Tibial nerve (tissue), 4 donors: ENCODE measurements around the gene VWA8. TPM values are rescaled to one million over a fixed set of nuclear protein-coding genes. Genes with fewer than 3 reads are reported as not detected.
"Not testable (repeated sequence)": the region's sequence is repeated elsewhere in the genome, so short reads cannot be mapped to it uniquely, and the experiment has no call there.

Experiments
- DNase-seq, 2 donors: peaks; one replicate each; pipeline ENCODE4 v3.0.0-alpha.2; 2019; ENCODE audit warnings: low spot score in 2 of 2
- H3K27ac ChIP-seq, 4 donors: fragments of 200-600 bp; sonication (generic) in 3 of 4; one replicate each; pipeline ENCODE4 v1.5.1; 2017 to 2019; ENCODE audit warnings: mild to moderate bottlenecking in 1 of 4
- H3K27me3 ChIP-seq, 2 donors: fragments of 200-600 bp; sonication (generic) in 1 of 2; one replicate each; pipeline versions ENCODE4 v1.5.1 to v1.6.0; 2017 to 2019
- H3K36me3 ChIP-seq, 3 donors: fragments of 200-600 bp; sonication (generic); one replicate each; pipeline ENCODE4 v1.5.1; 2018 to 2019
- H3K4me1 ChIP-seq, 4 donors: fragments of 200-600 bp; sonication (generic) in 3 of 4; one replicate each; pipeline ENCODE4 v1.5.1; 2017 to 2019
- H3K4me3 ChIP-seq, 4 donors: fragments of 200-600 bp; sonication (generic) in 3 of 4; one replicate each; pipeline ENCODE4 v1.5.1; 2017 to 2019; ENCODE audit warnings: mild to moderate bottlenecking in 1 of 4, moderate library complexity in 1 of 4
- H3K9me3 ChIP-seq, 4 donors: fragments of 200-600 bp; sonication (generic) in 3 of 4; one replicate each; pipeline ENCODE4 v1.5.1; 2017 to 2019
- EP300 ChIP-seq, 2 donors: sonication (generic); formaldehyde crosslinking; IDR thresholded peaks; one replicate each; pipeline ENCODE4 v1.6.1; 2017; ENCODE audit warnings: antibody characterized with exemption in 2 of 2, mild to moderate bottlenecking in 1 of 2
- POLR2A ChIP-seq, 2 donors: fragments of 450-650 bp; IDR thresholded peaks; one replicate each; pipeline ENCODE4 v1.6.1; 2017; ENCODE audit warnings: antibody characterized with exemption in 2 of 2, mild to moderate bottlenecking in 2 of 2, moderate library complexity in 2 of 2
- WGBS, 2 donors: methylation state at CpG; one replicate each; pipeline ENCODE4 v1.1.5; 2018; 5-methylcytosine and 5-hydroxymethylcytosine counted together
- total RNA-seq, 4 donors: library from RNA; depleted of rRNA; stranded (reverse); fragments of >200 nt; gene quantifications; one replicate each; pipeline ENCODE4 v1.1.0, GENCODE V29; 2016
- TF ChIP-seq, protein P1 (sequence below), 5 experiments: fragments of 200-600 bp in 3 of 5; fragments of 450-650 bp in 2 of 5; sonication (generic) in 3 of 5; IDR thresholded peaks; one replicate each; pipeline ENCODE4 v1.5.1; 2016 to 2019; ENCODE audit warnings: antibody characterized with exemption in 5 of 5, mild to moderate bottlenecking in 3 of 5, moderate library complexity in 2 of 5

Gene VWA8
- total RNA-seq, 4 donors from 2014 or later: 20.8 to 36.9 (median 22.4) TPM

DNA sequence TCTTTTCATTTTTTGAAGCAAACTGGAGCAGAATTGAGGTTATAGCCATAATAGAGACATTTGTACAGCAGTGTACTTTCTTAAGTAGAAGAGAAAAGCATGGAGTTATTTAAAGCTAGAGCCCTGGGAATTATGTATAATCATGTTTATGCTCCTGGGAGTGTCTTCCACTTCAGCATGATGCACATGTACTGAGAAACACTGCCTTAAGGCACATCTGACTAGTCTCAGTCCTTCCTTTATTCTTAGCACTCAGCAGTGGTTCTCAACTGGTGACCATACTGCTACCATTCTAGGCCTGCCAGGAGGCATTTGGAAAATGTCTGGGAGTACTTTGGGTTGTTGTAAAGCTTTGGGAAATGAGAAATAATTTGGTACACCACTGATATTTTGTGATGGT, 45.8 kb downstream of the VWA8 start:
- H3K27ac ChIP-seq: no peak overlapping the region
- peaks cover 0 to 26% (median 2%) of the 10 kb centered on the region in 4 donors for H3K4me1 ChIP-seq

DNA sequence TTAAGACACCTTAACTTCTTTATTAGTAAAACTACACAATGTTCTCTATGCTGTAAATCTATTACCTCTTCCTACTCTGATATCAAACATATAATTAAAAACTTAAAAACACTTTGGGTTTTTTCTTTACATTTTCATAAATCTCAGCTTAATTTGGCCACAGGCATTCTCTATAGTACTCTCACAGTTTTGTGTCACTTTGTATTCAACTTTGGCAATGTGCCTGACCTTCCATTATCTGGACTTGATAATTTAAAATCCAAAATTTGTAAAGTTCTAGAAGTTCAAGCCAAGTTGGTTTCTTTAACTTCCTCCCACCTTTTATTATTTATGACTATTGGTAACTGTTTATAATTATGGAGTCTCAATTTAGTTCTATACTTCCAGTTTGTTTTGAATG, 46.4 kb downstream of the VWA8 start:
- no peaks in the 10 kb centered on the region for H3K27me3 ChIP-seq
- peaks cover 0 to 23% (median 2%) of the 10 kb centered on the region in 4 donors for H3K4me1 ChIP-seq
- peaks cover 0 to 11% (median 0%) of the 10 kb centered on the region in 3 donors for H3K36me3 ChIP-seq
- H3K9me3 ChIP-seq: no peaks in the 10 kb centered on the region
- TF ChIP-seq EP300 (IDR thresholded peaks at IDR 0.05) (no peak), POLR2A (IDR thresholded peaks at IDR 0.05) (no peak)
- TF ChIP-seq, protein P1, sequence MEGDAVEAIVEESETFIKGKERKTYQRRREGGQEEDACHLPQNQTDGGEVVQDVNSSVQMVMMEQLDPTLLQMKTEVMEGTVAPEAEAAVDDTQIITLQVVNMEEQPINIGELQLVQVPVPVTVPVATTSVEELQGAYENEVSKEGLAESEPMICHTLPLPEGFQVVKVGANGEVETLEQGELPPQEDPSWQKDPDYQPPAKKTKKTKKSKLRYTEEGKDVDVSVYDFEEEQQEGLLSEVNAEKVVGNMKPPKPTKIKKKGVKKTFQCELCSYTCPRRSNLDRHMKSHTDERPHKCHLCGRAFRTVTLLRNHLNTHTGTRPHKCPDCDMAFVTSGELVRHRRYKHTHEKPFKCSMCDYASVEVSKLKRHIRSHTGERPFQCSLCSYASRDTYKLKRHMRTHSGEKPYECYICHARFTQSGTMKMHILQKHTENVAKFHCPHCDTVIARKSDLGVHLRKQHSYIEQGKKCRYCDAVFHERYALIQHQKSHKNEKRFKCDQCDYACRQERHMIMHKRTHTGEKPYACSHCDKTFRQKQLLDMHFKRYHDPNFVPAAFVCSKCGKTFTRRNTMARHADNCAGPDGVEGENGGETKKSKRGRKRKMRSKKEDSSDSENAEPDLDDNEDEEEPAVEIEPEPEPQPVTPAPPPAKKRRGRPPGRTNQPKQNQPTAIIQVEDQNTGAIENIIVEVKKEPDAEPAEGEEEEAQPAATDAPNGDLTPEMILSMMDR (IDR thresholded peaks at IDR 0.05): no peak
- DNase-seq: no peak
- no peak overlapping the region for H3K4me3 ChIP-seq
- H3K27ac ChIP-seq: no peak overlapping the region

More for the DNA sequence above, 45.8 kb downstream of the VWA8 start:
- no peak for TF ChIP-seq EP300 (IDR thresholded peaks at IDR 0.05)
- no peak for TF ChIP-seq POLR2A (IDR thresholded peaks at IDR 0.05)
- TF ChIP-seq, protein P1 (IDR thresholded peaks at IDR 0.05): no peak
- Histone ChIP-seq H3K9me3 (no peaks in the 10 kb centered on the region), H3K27me3 (no peaks in the 10 kb centered on the region), H3K4me3 (no peak overlapping the region), H3K36me3 (peaks cover 0 to 7% (median 0%) of the 10 kb centered on the region in 3 donors)
- no peak for DNase-seq

DNA sequence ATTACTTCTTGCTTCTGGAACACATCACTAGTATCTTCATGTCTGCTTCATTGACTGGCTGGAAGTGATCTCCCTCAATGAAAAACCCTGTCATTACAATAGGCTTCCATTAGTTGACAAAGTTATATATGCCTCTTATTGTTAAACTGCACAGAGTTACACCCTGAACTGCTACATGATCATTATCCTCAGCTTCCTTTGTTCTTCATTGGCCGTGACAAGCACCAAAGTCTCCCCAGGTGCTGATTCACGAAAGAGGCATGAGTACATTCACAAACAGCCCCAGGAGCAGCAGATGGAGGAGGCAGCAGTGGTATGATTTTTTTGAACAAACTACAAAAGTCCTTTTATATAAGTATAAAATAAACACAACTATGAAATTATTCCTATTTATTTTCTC, 51.4 kb downstream of the VWA8 start:
- Histone ChIP-seq H3K4me3 (no peak overlapping the region), H3K4me1 (no peaks in the 10 kb centered on the region), H3K36me3 (peaks cover 0 to 31% (median 0%) of the 10 kb centered on the region in 3 donors), H3K9me3 (no peaks in the 10 kb centered on the region), H3K27me3 (no peaks in the 10 kb centered on the region), H3K27ac (no peak overlapping the region)
- DNase-seq: no peak
- TF ChIP-seq EP300 (IDR thresholded peaks at IDR 0.05): no peak
- TF ChIP-seq, protein P1 (IDR thresholded peaks at IDR 0.05): no peak
- TF ChIP-seq POLR2A (IDR thresholded peaks at IDR 0.05): no peak
- WGBS, 2 donors: 82 to 91% methylated on average over 2 of the region's 2 CpGs

DNA sequence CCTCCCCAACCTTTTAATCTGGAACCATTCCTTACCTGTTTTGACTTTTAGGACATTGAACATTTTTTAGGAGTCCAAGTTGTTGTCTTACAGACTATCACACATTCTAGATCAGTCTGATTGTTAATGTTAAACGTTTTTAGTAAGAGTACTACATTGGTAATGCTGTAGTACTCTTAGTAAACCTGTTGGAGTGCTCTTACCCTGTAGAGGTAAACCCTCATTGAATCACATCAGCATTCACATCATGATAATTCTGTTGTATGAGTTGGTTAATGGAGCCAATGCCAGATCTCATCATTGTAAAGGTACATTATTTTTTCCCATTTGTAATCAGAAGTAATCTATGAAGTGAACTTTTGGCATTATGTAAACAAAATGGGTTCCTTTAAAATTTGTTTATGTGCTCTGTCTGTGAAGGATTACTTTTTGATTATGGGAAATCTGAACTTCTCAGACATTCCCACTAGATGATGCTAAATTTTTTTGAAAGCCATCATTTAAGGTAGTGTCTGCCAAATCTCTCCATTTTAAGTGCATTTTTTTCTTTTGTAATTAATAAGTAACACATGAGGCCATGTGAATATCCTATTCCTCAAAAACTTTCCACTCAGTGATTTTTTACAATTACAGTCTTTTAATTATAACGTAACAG, 55.2 kb downstream of the VWA8 start:
- Histone ChIP-seq H3K27me3 (no peaks in the 10 kb centered on the region), H3K9me3 (no peaks in the 10 kb centered on the region), H3K36me3 (peaks cover 0 to 29% (median 0%) of the 10 kb centered on the region in 3 donors), H3K27ac (no peak overlapping the region), H3K4me1 (no peaks in the 10 kb centered on the region), H3K4me3 (no peak overlapping the region)
- DNase-seq: no peak
- TF ChIP-seq, protein P1 (IDR thresholded peaks at IDR 0.05): peak in 4 of 5 experiments; percentile 22 to 28 (median 26)
- TF ChIP-seq EP300 (IDR thresholded peaks at IDR 0.05) (no peak), POLR2A (IDR thresholded peaks at IDR 0.05) (no peak)
- 50 to 52% methylated on average over 2 of the region's 2 CpGs for WGBS, 2 donors

DNA sequence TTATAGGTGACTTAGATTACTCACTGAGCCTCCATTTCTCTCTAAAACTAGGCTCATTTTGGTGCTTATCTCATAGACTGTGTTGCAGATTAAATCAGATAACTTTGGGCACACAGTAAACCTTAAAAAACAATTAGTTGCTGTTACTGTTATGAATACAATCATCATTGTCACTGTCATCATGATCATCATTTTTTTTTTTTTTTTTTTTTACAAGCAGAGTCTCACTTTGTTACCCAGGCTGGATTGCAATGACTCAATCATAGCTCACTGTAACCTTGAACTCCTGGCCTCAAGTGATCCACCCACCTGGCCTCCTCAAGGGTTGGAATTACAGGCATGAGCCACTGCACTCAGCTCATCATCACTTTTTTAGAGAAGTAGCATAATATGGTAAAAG, 60.0 kb downstream of the VWA8 start:
- H3K9me3 ChIP-seq: no peaks in the 10 kb centered on the region
- no peak overlapping the region for H3K27ac ChIP-seq
- no peak for DNase-seq
- no peaks in the 10 kb centered on the region for H3K4me1 ChIP-seq
- peaks cover 0 to 14% (median 0%) of the 10 kb centered on the region in 3 donors for H3K36me3 ChIP-seq
- no peak for TF ChIP-seq POLR2A (IDR thresholded peaks at IDR 0.05)
- TF ChIP-seq EP300 (IDR thresholded peaks at IDR 0.05): no peak
- TF ChIP-seq, protein P1 (IDR thresholded peaks at IDR 0.05): no peak
- no peaks in the 10 kb centered on the region for H3K27me3 ChIP-seq
- H3K4me3 ChIP-seq: no peak overlapping the region

DNA sequence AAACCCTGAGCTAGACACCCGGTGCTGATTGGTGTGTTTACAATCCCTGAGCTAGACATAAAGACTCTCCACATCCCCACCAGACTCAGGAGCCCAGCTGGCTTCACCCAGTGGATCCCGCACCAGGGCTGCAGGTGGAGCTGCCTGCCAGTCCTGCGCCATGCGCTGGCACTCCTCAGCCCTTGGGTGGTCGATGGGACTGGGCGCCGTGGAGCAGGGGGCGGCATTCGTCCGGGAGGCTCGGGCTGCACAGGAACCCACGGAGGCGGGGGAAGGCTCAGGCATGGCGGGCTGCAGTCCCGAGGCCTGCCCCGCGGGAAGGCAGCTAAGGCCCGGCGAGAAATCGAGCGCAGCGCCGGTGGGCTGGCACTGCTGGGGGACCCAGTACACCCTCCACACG, 62.5 kb downstream of the VWA8 start:
- whole genome bisulfite sequencing, 2 donors: 93 to 96% methylated on average over 4 to 21 of the region's 24 CpGs

More for the DNA sequence above, 62.5 kb downstream of the VWA8 start:
- DNase-seq, H3K9me3 ChIP-seq, H3K27ac ChIP-seq, H3K4me3 ChIP-seq, H3K27me3 ChIP-seq, H3K4me1 ChIP-seq: not testable (repeated sequence)
- H3K36me3 ChIP-seq: peaks cover 0 to 12% (median 0%) of the 10 kb centered on the region in 3 donors
